PC-3 (cell line): ENCODE measurements around the gene ABLIM3. TPM values are rescaled to one million over a fixed set of nuclear protein-coding genes. Genes with fewer than 3 reads are reported as not detected.

Source experiments
- ATAC-seq: fragments of 200-7000 bp; cut with Tn5 transposase; 2 replicates; pipeline ENCODE4 v1.9.1; 2020; ENCODE audit warnings: mild to moderate bottlenecking, moderate library complexity
- BruUV-seq: library from RNA; stranded (reverse); fragments of 400-500 nt; replicated peaks from 2 replicates; lab custom pipeline; 2021; lab: Mats Ljungman, UMichigan
- CTCF ChIA-PET: fragments of 300-600 bp; sonication (Branson Sonifier 250); formaldehyde crosslinking; loops from one replicate; lab custom pipeline; 2022; ENCODE audit warnings: antibody characterized with exemption; lab: Charles Lee
- POLR2A ChIA-PET: fragments of 300-600 bp; sonication (Branson Sonifier 250); formaldehyde crosslinking; loops from one replicate; lab custom pipeline; 2022; ENCODE audit warnings: antibody characterized with exemption; ENCODE audit not compliant: unreplicated experiment; lab: Charles Lee
- DNase-seq: peaks from one replicate; pipeline ENCODE4 v3.0.0-alpha.2; 2015
- H2AFZ ChIP-seq: fragments of 300-600 bp; sonication (generic); 2 replicates; pipeline ENCODE4 v1.6.0; 2016; ENCODE audit warnings: antibody characterized with exemption, low read length
- H3F3A ChIP-seq: fragments of 300-600 bp; sonication (generic); one replicate; pipeline ENCODE4 v1.6.0; 2017; ENCODE audit warnings: antibody characterized with exemption, low read length, control low read depth, mild to moderate bottlenecking; ENCODE audit not compliant: unreplicated experiment
- H3K27ac ChIP-seq: fragments of 300-600 bp; sonication (generic); 2 replicates; pipeline ENCODE4 v1.5.1; 2016; ENCODE audit warnings: mild to moderate bottlenecking, low read length
- H3K27me3 ChIP-seq: fragments of 300-600 bp; sonication (generic); 2 replicates; pipeline ENCODE4 v1.6.1; 2016; ENCODE audit warnings: low read length, mixed read lengths
- H3K36me3 ChIP-seq: fragments of 300-600 bp; sonication (generic); 2 replicates; pipeline ENCODE4 v1.6.1; 2016; ENCODE audit warnings: low read depth, mixed run types, low read length, mixed read lengths
- H3K4me1 ChIP-seq: fragments of 300-600 bp; sonication (generic); 2 replicates; pipeline ENCODE4 v1.5.1; 2016; ENCODE audit warnings: low read length; ENCODE audit not compliant: insufficient read depth
- H3K4me2 ChIP-seq: fragments of 300-600 bp; sonication (generic); 2 replicates; pipeline ENCODE4 v1.6.0; 2016; ENCODE audit warnings: low read length
- H3K4me3 ChIP-seq: fragments of 300-600 bp; sonication (generic); 2 replicates; pipeline ENCODE4 v1.5.1; 2016; ENCODE audit warnings: mild to moderate bottlenecking, low read length, mixed read lengths
- H3K79me2 ChIP-seq: fragments of 300-600 bp; sonication (generic); 2 replicates; pipeline ENCODE4 v1.6.1; 2017; ENCODE audit warnings: low read length, mixed read lengths
- H3K9ac ChIP-seq: fragments of 300-600 bp; sonication (generic); 2 replicates; pipeline ENCODE4 v1.6.0; 2016; ENCODE audit warnings: mild to moderate bottlenecking, low read length
- H3K9me2 ChIP-seq: fragments of 300-600 bp; sonication (generic); replicated peaks from 2 replicates; pipeline ENCODE4 v1.6.1; 2016; ENCODE audit warnings: mixed run types, low read length, mixed read lengths
- H3K9me3 ChIP-seq: fragments of 300-600 bp; sonication (generic); 2 replicates; pipeline ENCODE4 v1.6.1; 2016; ENCODE audit warnings: low read length, mixed read lengths
- H4K20me1 ChIP-seq: fragments of 300-600 bp; sonication (generic); 2 replicates; pipeline ENCODE4 v1.6.1; 2016; ENCODE audit warnings: low read length, mixed read lengths
- EZH2 ChIP-seq: fragments of 300-600 bp; sonication (generic); IDR thresholded peaks from one replicate; pipeline ENCODE4 v1.6.1; 2017; ENCODE audit warnings: antibody characterized with exemption, mild to moderate bottlenecking, low read length; ENCODE audit not compliant: unreplicated experiment
- EZH2phosphoT487 ChIP-seq: fragments of 300-600 bp; sonication (generic); IDR thresholded peaks from 2 replicates; pipeline ENCODE4 v1.6.1; 2018; ENCODE audit warnings: mild to moderate bottlenecking, antibody characterized with exemption, low read length, borderline replicate concordance
- intact Hi-C: fragments of 100-400 bp; cut with micrococcal nuclease; formaldehyde crosslinking; loops from 2 replicates; pipeline ENCODE4 v1.9.0; 2023
- total RNA-seq: library from RNA; depleted of rRNA; stranded (reverse); fragments of >200 nt; gene quantifications from 2 replicates; pipeline ENCODE4 v1.2.3, GENCODE V29; 2014
- TF ChIP-seq, protein P1 (sequence below): fragments of 300-600 bp; sonication (generic); conservative IDR thresholded peaks from 2 replicates; pipeline ENCODE4 v1.5.1; 2017; ENCODE audit warnings: antibody characterized with exemption, low read depth, mild to moderate bottlenecking, low read length

The ABLIM3 gene
- total RNA-seq, 1 experiment from 2014 or later: 43.6 TPM

DNA sequence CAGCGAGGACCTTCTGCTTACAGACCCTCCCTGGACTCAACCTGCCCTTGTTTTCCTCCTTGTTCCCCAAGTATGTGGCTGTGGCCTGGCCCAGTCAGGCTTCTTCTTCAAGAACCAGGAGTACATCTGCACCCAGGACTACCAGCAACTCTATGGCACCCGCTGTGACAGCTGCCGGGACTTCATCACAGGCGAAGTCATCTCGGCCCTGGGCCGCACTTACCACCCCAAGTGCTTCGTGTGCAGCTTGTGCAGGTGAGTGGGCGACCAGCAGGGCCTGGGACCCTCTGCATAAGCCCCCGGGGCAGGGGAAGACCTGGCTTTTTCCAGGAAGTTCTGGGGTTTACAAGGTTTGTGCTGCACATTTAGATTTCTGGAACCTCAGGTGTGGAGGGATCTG lies 56.9 kb downstream of the ABLIM3 start:
- H3K9me2 ChIP-seq: no peaks in the 10 kb centered on the region

DNA sequence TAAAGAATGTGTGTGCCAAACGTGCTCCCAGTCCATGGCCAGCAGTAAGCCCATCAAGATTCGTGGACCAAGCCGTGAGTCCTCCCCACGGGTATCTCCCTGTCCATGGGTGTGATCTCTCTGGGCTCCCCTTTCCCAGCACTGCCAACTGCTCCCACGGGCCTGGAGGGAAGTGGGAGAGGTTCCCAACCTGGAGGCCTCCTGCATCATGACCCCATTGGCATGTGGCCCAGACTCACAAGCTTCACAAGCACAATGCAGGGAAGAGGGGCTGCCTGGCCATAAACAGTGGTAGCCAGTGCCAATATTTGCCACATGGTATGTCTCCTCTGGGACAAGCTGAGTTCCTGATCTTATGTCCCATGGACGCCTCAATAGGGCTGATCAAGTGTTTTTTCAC lies 59.1 kb downstream of the ABLIM3 start:
- DNase-seq: no peak
- peaks cover 51% of the 10 kb centered on the region for H3K36me3 ChIP-seq
- no peaks in the 10 kb centered on the region for H3K9me3 ChIP-seq
- no peak overlapping the region for H2AFZ ChIP-seq
- no peak overlapping the region for H3K9ac ChIP-seq
- no peaks in the 10 kb centered on the region for H3K9me2 ChIP-seq
- no peak overlapping the region for H3K27ac ChIP-seq
- no TSS peak for BruUV-seq
- TF ChIP-seq EZH2phosphoT487 (no peak), EZH2 (no peak)
- TF ChIP-seq, protein P1, sequence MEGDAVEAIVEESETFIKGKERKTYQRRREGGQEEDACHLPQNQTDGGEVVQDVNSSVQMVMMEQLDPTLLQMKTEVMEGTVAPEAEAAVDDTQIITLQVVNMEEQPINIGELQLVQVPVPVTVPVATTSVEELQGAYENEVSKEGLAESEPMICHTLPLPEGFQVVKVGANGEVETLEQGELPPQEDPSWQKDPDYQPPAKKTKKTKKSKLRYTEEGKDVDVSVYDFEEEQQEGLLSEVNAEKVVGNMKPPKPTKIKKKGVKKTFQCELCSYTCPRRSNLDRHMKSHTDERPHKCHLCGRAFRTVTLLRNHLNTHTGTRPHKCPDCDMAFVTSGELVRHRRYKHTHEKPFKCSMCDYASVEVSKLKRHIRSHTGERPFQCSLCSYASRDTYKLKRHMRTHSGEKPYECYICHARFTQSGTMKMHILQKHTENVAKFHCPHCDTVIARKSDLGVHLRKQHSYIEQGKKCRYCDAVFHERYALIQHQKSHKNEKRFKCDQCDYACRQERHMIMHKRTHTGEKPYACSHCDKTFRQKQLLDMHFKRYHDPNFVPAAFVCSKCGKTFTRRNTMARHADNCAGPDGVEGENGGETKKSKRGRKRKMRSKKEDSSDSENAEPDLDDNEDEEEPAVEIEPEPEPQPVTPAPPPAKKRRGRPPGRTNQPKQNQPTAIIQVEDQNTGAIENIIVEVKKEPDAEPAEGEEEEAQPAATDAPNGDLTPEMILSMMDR: no peak
- no peak overlapping the region for H3K4me3 ChIP-seq
- H3K4me1 ChIP-seq: peaks cover 5% of the 10 kb centered on the region
- no peaks in the 10 kb centered on the region for H3K27me3 ChIP-seq
- intact Hi-C loops: no loop called here
- H3F3A ChIP-seq: no peaks in the 10 kb centered on the region
- no peak for ATAC-seq
- no peaks in the 10 kb centered on the region for H4K20me1 ChIP-seq
- ChIA-PET CTCF (no interaction called here), POLR2A (no interaction called here)
- H3K79me2 ChIP-seq: no peaks in the 10 kb centered on the region
- no peak overlapping the region for H3K4me2 ChIP-seq

More for the DNA sequence above, 56.9 kb downstream of the ABLIM3 start:
- TF ChIP-seq, protein P1: no peak
- TF ChIP-seq EZH2phosphoT487 (no peak), EZH2 (no peak)
- H2AFZ ChIP-seq: no peak overlapping the region
- no peak overlapping the region for H3K27ac ChIP-seq
- BruUV-seq: no TSS peak
- intact Hi-C loops: no loop called here
- peaks cover 40% of the 10 kb centered on the region for H3K36me3 ChIP-seq
- no peak overlapping the region for H3K9ac ChIP-seq
- ChIA-PET POLR2A (no interaction called here), CTCF (no interaction called here)
- H3K4me3 ChIP-seq: no peak overlapping the region
- no peaks in the 10 kb centered on the region for H3K4me1 ChIP-seq
- H4K20me1 ChIP-seq: no peaks in the 10 kb centered on the region
- ATAC-seq: no peak
- no peaks in the 10 kb centered on the region for H3K27me3 ChIP-seq
- H3K79me2 ChIP-seq: no peaks in the 10 kb centered on the region
- no peak for DNase-seq
- no peak overlapping the region for H3K4me2 ChIP-seq
- no peaks in the 10 kb centered on the region for H3F3A ChIP-seq
- no peaks in the 10 kb centered on the region for H3K9me3 ChIP-seq

GRCh38 chr5:149201121-149201637 lies 59.9 kb downstream of the ABLIM3 start:
- Histone ChIP-seq H4K20me1 (no peaks in the 10 kb centered on the region), H3K4me1 (peaks cover 10% of the 10 kb centered on the region), H3K9me2 (no peaks in the 10 kb centered on the region), H3K27ac (no peak overlapping the region), H3K9me3 (no peaks in the 10 kb centered on the region), H3K4me3 (no peak overlapping the region), H3K27me3 (no peaks in the 10 kb centered on the region), H3K36me3 (peaks cover 51% of the 10 kb centered on the region), H3K4me2 (no peak overlapping the region), H3K79me2 (no peaks in the 10 kb centered on the region), H2AFZ (no peak overlapping the region), H3F3A (no peaks in the 10 kb centered on the region), H3K9ac (no peak overlapping the region)
- BruUV-seq: no TSS peak
- TF ChIP-seq EZH2phosphoT487 (no peak), EZH2 (no peak)
- TF ChIP-seq, protein P1: no peak
- ATAC-seq (no peak), DNase-seq (no peak)
- intact Hi-C loops: no loop called here
- ChIA-PET POLR2A (no interaction called here), CTCF (no interaction called here)
